ENCODE data around the gene AP1AR. TPM values are rescaled to one million over a fixed set of nuclear protein-coding genes. Genes with fewer than 3 reads are reported as not detected.
A peak's percentile ranks its signal among the peaks of the same experiment; 100 is the strongest.

The AP1AR gene
- 21.0 TPM for total RNA-seq (ENCODE audit: unreplicated experiment)
- long read RNA-seq, partial matches to known transcripts = 0 of 7 reads
- long read RNA-seq, other reads (novel, unspliced or antisense) = 0 of 7 reads

- DNase-seq = peak; percentile 96
- Mint-ChIP-seq H3K36me3 (ENCODE audit: unreplicated experiment) (no peaks in the 10 kb centered on the region), H3K27ac (ENCODE audit: unreplicated experiment) (peak within 1 kb of the TSS; percentile 99), H3K27me3 (ENCODE audit: unreplicated experiment) (peaks cover 2% of the 10 kb centered on the region), H3K4me3 (ENCODE audit: unreplicated experiment) (peak within 1 kb of the TSS; percentile 96), H3K9me3 (ENCODE audit: unreplicated experiment) (peaks cover 7% of the 10 kb centered on the region), H3K4me1 (ENCODE audit: low read depth, unreplicated experiment) (peaks cover 8% of the 10 kb centered on the region)
- TF ChIP-seq CTCF (IDR thresholded peaks at IDR 0.05; ENCODE audit: partially characterized antibody, unreplicated experiment) = peak; percentile 14
Observed at GRCh38 chr4:112231779-112232713, at the start of gene AP1AR. Gene AP1AR (plus strand): TSS chr4:112231787. CDS start chr4:112232092, 305 bp downstream.

- Mint-ChIP-seq H3K36me3 (ENCODE audit: unreplicated experiment) (no peaks in the 10 kb centered on the region), H3K27ac (ENCODE audit: unreplicated experiment) (no peak overlapping the region), H3K4me1 (ENCODE audit: low read depth, unreplicated experiment) (no peaks in the 10 kb centered on the region), H3K27me3 (ENCODE audit: unreplicated experiment) (no peaks in the 10 kb centered on the region), H3K4me3 (ENCODE audit: unreplicated experiment) (no peak overlapping the region), H3K9me3 (ENCODE audit: unreplicated experiment) (no peaks in the 10 kb centered on the region)
- no peak for TF ChIP-seq CTCF (IDR thresholded peaks at IDR 0.05; ENCODE audit: partially characterized antibody, unreplicated experiment)
- DNase-seq = no peak
Observed at GRCh38 chr4:112182604-112183003, 49.0 kb upstream of the AP1AR start.

GRCh38 chr4:112183252-112183651, 48.3 kb upstream of the AP1AR start:
- Mint-ChIP-seq H3K4me3 (ENCODE audit: unreplicated experiment) (no peak overlapping the region), H3K36me3 (ENCODE audit: unreplicated experiment) (no peaks in the 10 kb centered on the region), H3K9me3 (ENCODE audit: unreplicated experiment) (no peaks in the 10 kb centered on the region), H3K4me1 (ENCODE audit: low read depth, unreplicated experiment) (no peaks in the 10 kb centered on the region), H3K27me3 (ENCODE audit: unreplicated experiment) (no peaks in the 10 kb centered on the region), H3K27ac (ENCODE audit: unreplicated experiment) (no peak overlapping the region)
- no peak for DNase-seq
- no peak for TF ChIP-seq CTCF (IDR thresholded peaks at IDR 0.05; ENCODE audit: partially characterized antibody, unreplicated experiment)

- no peak overlapping the region for H3K27ac Mint-ChIP-seq (ENCODE audit: unreplicated experiment)
- H3K9me3 Mint-ChIP-seq (ENCODE audit: unreplicated experiment) = no peaks in the 10 kb centered on the region
- no peak for DNase-seq
- H3K4me1 Mint-ChIP-seq (ENCODE audit: low read depth, unreplicated experiment) = no peaks in the 10 kb centered on the region
- H3K4me3 Mint-ChIP-seq (ENCODE audit: unreplicated experiment) = no peak overlapping the region
- H3K36me3 Mint-ChIP-seq (ENCODE audit: unreplicated experiment) = no peaks in the 10 kb centered on the region
- TF ChIP-seq CTCF (IDR thresholded peaks at IDR 0.05; ENCODE audit: partially characterized antibody, unreplicated experiment) = no peak
- H3K27me3 Mint-ChIP-seq (ENCODE audit: unreplicated experiment) = no peaks in the 10 kb centered on the region
Observed at GRCh38 chr4:112184438-112184837, 47.1 kb upstream of the AP1AR start.

- Mint-ChIP-seq H3K27ac (ENCODE audit: unreplicated experiment) (no peak overlapping the region), H3K9me3 (ENCODE audit: unreplicated experiment) (no peaks in the 10 kb centered on the region), H3K4me1 (ENCODE audit: low read depth, unreplicated experiment) (no peaks in the 10 kb centered on the region), H3K4me3 (ENCODE audit: unreplicated experiment) (no peak overlapping the region), H3K27me3 (ENCODE audit: unreplicated experiment) (no peaks in the 10 kb centered on the region), H3K36me3 (ENCODE audit: unreplicated experiment) (no peaks in the 10 kb centered on the region)
- no peak for DNase-seq
- TF ChIP-seq CTCF (IDR thresholded peaks at IDR 0.05; ENCODE audit: partially characterized antibody, unreplicated experiment) = no peak
Observed at GRCh38 chr4:112185334-112185733, 46.3 kb upstream of the AP1AR start.
